Osteoblast (primary cell): Measurements from ENCODE around the gene KCNJ3. TPM values are rescaled to one million over a fixed set of nuclear protein-coding genes. Genes with fewer than 3 reads are reported as not detected.

ENCODE experiments used
- DNase-seq: peaks from one replicate; pipeline ENCODE4 v3.0.0; 2011; ENCODE audit warnings: low spot score, mixed read lengths; ENCODE audit not compliant: insufficient read length; ENCODE audit errors: missing footprints
- H2AFZ ChIP-seq: 2 replicates; pipeline ENCODE4 v1.6.0; 2011; ENCODE audit warnings: mild to moderate bottlenecking, low read length
- H3K27ac ChIP-seq: 2 replicates; pipeline ENCODE4 v1.5.1; 2011; ENCODE audit warnings: mild to moderate bottlenecking, low read depth, low read length, moderate library complexity
- H3K27me3 ChIP-seq: 2 replicates; pipeline ENCODE4 v1.6.0; 2012; ENCODE audit warnings: mild to moderate bottlenecking, control low read depth, inconsistent platforms, low read length, moderate library complexity; ENCODE audit not compliant: insufficient read depth
- H3K36me3 ChIP-seq: 2 replicates; pipeline ENCODE4 v1.5.1; 2011; ENCODE audit warnings: mild to moderate bottlenecking, low read length, control low read depth, moderate library complexity; ENCODE audit not compliant: insufficient read depth
- H3K4me1 ChIP-seq: 2 replicates; pipeline ENCODE4 v1.5.1; 2011; ENCODE audit warnings: mild to moderate bottlenecking, low read length, control low read depth, moderate library complexity; ENCODE audit not compliant: insufficient read depth
- H3K4me2 ChIP-seq: 2 replicates; pipeline ENCODE4 v1.6.0; 2011; ENCODE audit warnings: mild to moderate bottlenecking, low read length; ENCODE audit not compliant: insufficient read depth
- H3K4me3 ChIP-seq: fragments of 200-600 bp; sonication (generic); 3 replicates; pipeline ENCODE4 v1.5.1; 2012; ENCODE audit warnings: mild to moderate bottlenecking, low read length, inconsistent platforms; ENCODE audit not compliant: insufficient read depth
- H3K79me2 ChIP-seq: 2 replicates; pipeline ENCODE4 v1.6.0; 2012; ENCODE audit warnings: mild to moderate bottlenecking, low read length, control low read depth, inconsistent platforms; ENCODE audit not compliant: insufficient read depth
- H3K9me3 ChIP-seq: 2 replicates; pipeline ENCODE4 v1.5.1; 2011; ENCODE audit warnings: low read depth, low read length, control low read depth
- H4K20me1 ChIP-seq: 2 replicates; pipeline ENCODE4 v1.6.0; 2012; ENCODE audit warnings: mild to moderate bottlenecking, low read length, control low read depth; ENCODE audit not compliant: insufficient read depth
- total RNA-seq: library from RNA; depleted of rRNA; stranded (reverse); fragments of >200 nt; gene quantifications from 2 replicates; pipeline ENCODE4 v1.2.3, GENCODE V29; 2012
- TF ChIP-seq, protein P1 (sequence below): IDR thresholded peaks from 2 replicates; pipeline ENCODE4 v1.5.1; 2011; ENCODE audit warnings: mild to moderate bottlenecking, low read depth, low read length, moderate library complexity; ENCODE audit errors: extremely low read depth

The KCNJ3 gene
- total RNA-seq, 1 donor: not detected

DNA sequence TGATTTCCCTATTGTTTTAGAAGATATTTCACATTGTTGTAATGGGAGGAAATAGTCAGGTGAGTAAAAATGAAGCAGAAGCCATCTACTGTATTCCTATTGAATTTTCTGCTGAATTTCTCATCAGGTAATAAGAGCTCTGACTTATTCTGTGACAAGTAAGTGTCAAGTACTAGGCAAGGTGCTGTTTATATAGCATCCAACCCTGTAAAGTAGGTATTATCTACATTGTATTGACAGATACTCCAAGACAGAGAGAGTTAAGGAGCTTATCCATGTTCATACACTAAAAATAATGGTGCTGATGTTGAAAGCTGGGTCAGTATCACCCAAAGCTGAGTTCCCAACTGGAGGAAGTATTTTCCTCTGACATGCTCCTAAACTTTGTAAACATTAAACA lies 106.0 kb downstream of the KCNJ3 start:
- no peak for DNase-seq
- no peaks in the 10 kb centered on the region for H4K20me1 ChIP-seq
- H3K9me3 ChIP-seq: no peaks in the 10 kb centered on the region
- H3K4me3 ChIP-seq: no peak overlapping the region
- no peaks in the 10 kb centered on the region for H3K27me3 ChIP-seq
- H3K4me2 ChIP-seq: no peak overlapping the region
- H3K27ac ChIP-seq: no peak overlapping the region
- no peaks in the 10 kb centered on the region for H3K79me2 ChIP-seq
- H3K4me1 ChIP-seq: no peaks in the 10 kb centered on the region
- no peaks in the 10 kb centered on the region for H3K36me3 ChIP-seq
- TF ChIP-seq, protein P1, sequence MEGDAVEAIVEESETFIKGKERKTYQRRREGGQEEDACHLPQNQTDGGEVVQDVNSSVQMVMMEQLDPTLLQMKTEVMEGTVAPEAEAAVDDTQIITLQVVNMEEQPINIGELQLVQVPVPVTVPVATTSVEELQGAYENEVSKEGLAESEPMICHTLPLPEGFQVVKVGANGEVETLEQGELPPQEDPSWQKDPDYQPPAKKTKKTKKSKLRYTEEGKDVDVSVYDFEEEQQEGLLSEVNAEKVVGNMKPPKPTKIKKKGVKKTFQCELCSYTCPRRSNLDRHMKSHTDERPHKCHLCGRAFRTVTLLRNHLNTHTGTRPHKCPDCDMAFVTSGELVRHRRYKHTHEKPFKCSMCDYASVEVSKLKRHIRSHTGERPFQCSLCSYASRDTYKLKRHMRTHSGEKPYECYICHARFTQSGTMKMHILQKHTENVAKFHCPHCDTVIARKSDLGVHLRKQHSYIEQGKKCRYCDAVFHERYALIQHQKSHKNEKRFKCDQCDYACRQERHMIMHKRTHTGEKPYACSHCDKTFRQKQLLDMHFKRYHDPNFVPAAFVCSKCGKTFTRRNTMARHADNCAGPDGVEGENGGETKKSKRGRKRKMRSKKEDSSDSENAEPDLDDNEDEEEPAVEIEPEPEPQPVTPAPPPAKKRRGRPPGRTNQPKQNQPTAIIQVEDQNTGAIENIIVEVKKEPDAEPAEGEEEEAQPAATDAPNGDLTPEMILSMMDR: no peak
- no peak overlapping the region for H2AFZ ChIP-seq

DNA sequence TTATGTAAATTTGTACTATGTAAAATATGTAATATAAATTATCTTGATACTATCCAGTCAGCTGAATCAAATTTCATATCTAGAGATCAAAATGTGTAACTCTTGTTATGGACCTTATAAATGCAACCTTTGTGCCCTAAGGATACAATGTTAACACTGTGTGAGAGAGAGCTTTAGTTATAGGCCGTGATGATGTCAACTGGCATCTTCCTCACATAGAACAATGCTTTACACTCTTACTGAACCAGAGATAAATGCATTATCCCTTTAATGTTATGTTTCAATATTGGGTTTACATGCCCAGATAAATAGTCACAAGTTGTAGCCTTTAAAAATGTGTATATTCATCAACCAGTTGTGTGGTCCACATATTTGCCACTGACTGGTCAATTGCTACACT lies 115.1 kb downstream of the KCNJ3 start:
- H3K4me1 ChIP-seq: no peaks in the 10 kb centered on the region
- H3K4me3 ChIP-seq: no peak overlapping the region
- TF ChIP-seq, protein P1: no peak
- no peaks in the 10 kb centered on the region for H3K36me3 ChIP-seq
- H2AFZ ChIP-seq: no peak overlapping the region
- no peak overlapping the region for H3K27ac ChIP-seq
- H4K20me1 ChIP-seq: no peaks in the 10 kb centered on the region
- H3K4me2 ChIP-seq: no peak overlapping the region
- DNase-seq: no peak
- no peaks in the 10 kb centered on the region for H3K27me3 ChIP-seq
- H3K9me3 ChIP-seq: no peaks in the 10 kb centered on the region
- H3K79me2 ChIP-seq: no peaks in the 10 kb centered on the region

DNA sequence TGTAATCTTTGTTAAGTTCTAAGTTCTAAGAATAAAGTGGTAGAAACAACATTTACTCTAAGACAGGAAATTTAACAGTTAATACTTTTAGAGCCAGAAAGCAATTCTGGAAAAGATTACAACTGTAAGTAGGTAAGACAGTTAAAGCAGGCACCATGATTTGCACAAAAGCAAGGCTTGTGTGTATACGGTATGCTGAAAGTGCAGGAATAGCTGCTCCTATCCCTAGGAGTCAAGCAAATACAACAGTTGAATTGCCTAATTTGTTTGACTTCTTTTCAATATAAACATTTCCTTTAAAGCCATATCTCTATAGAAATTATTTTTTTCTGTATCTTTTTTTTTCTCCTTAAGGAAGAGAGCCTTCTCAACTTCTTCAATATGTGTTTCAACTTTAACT lies 116.4 kb downstream of the KCNJ3 start:
- peak; percentile 5 for DNase-seq
- H3K4me2 ChIP-seq: no peak overlapping the region
- H3K4me1 ChIP-seq: no peaks in the 10 kb centered on the region
- no peaks in the 10 kb centered on the region for H3K36me3 ChIP-seq
- H4K20me1 ChIP-seq: no peaks in the 10 kb centered on the region
- TF ChIP-seq, protein P1: no peak
- H3K9me3 ChIP-seq: no peaks in the 10 kb centered on the region
- H3K27ac ChIP-seq: no peak overlapping the region
- no peaks in the 10 kb centered on the region for H3K79me2 ChIP-seq
- H3K27me3 ChIP-seq: no peaks in the 10 kb centered on the region
- H2AFZ ChIP-seq: no peak overlapping the region
- no peak overlapping the region for H3K4me3 ChIP-seq

DNA sequence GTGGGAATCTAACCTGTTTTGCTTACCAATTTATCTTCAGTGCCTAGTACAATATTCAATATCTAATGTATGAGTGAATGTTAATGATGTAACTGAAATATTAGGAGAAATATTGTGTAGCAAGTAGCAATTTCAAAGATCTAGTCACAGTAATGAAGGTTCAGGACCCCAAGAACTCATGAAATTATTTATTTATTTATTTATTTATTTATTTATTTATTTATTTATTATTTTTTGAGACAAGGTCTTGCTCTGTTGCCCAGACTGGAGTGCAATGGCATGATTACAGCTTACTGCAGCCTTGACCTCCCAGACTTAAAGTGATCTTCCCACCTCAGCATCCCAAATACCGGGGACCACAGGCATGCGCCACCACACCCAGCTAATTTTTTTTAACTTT lies 126.9 kb downstream of the KCNJ3 start:
- no peaks in the 10 kb centered on the region for H3K4me1 ChIP-seq
- H2AFZ ChIP-seq: no peak overlapping the region
- peaks cover 5% of the 10 kb centered on the region for H3K9me3 ChIP-seq
- H3K27me3 ChIP-seq: no peaks in the 10 kb centered on the region
- no peak for DNase-seq
- no peak overlapping the region for H3K4me3 ChIP-seq
- H3K4me2 ChIP-seq: no peak overlapping the region
- H3K79me2 ChIP-seq: no peaks in the 10 kb centered on the region
- TF ChIP-seq, protein P1: no peak
- no peak overlapping the region for H3K27ac ChIP-seq
- no peaks in the 10 kb centered on the region for H4K20me1 ChIP-seq
- no peaks in the 10 kb centered on the region for H3K36me3 ChIP-seq
